Cardiac septum (tissue), 1 donor: Measurements from ENCODE around the gene LIN9. TPM values are rescaled to one million over a fixed set of nuclear protein-coding genes. Genes with fewer than 3 reads are reported as not detected.
A peak's percentile ranks its signal among the peaks of the same experiment; 100 is the strongest.

Experiments used
- DNase-seq: peaks from one replicate; pipeline ENCODE4 v3.0.0-alpha.2; 2020; ENCODE audit warnings: low spot score
- intact Hi-C: fragments of 100-400 bp; cut with DNase I; formaldehyde crosslinking; loops from one replicate; pipeline ENCODE4 v1.14.0; 2022
- total RNA-seq: library from RNA; stranded (reverse); fragmentation: NEBNext Ultra II Directional; extraction: Animal tissue kit (Norgen Biotek cat#: 25700); gene quantifications from one replicate; pipeline ENCODE4 v1.2.1, GENCODE V29; 2021
- donor health status: DM: no; HTN: no; CAD: no.

Gene LIN9
- total RNA-seq, 1 donor from 2014 or later = 13.1 TPM

DNA sequence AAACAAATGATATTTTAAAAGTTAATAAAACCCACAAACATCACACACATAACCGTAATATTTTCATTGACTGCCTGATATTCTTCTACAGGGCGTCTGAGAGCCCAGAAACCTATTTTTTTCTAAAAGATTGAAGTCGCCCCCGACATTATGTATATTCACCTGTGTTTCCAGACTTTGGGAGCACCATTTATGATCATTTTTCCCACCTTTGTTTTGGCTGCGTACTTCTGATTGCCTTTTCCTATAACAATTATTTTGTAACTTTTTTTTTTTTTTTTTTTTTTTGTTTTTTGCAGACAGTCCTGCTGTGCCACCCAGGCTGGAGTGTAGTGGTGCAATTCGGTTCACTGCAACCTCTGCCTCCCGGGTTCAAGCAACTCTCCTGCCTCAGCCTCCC lies 121.6 kb downstream of the LIN9 start:
- DNase-seq = no peak
- intact Hi-C loops = loop anchor here (5.0 kb wide), 1 partner anchor 125 kb away; the partner anchor contains the start of gene H3-3A

DNA sequence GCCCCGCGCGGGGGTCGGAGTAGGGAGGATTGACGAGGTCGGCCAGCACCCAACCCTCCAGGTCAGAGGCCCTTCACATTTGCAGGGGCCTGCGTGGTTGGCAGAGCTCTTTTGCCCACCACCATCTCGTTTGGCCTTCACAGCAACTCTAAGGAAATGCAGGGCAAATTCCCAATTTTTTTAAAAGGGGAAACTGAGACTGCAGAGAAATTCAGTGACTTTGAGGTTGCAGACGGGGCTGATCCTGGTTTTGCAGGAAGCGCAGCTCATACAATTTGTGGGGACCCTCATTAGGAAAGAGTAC lies 122.0 kb downstream of the LIN9 start:
- intact Hi-C loops = loop anchor here (5.0 kb wide), 1 partner anchor 125 kb away; the partner anchor contains the start of gene H3-3A
- no peak for DNase-seq

DNA sequence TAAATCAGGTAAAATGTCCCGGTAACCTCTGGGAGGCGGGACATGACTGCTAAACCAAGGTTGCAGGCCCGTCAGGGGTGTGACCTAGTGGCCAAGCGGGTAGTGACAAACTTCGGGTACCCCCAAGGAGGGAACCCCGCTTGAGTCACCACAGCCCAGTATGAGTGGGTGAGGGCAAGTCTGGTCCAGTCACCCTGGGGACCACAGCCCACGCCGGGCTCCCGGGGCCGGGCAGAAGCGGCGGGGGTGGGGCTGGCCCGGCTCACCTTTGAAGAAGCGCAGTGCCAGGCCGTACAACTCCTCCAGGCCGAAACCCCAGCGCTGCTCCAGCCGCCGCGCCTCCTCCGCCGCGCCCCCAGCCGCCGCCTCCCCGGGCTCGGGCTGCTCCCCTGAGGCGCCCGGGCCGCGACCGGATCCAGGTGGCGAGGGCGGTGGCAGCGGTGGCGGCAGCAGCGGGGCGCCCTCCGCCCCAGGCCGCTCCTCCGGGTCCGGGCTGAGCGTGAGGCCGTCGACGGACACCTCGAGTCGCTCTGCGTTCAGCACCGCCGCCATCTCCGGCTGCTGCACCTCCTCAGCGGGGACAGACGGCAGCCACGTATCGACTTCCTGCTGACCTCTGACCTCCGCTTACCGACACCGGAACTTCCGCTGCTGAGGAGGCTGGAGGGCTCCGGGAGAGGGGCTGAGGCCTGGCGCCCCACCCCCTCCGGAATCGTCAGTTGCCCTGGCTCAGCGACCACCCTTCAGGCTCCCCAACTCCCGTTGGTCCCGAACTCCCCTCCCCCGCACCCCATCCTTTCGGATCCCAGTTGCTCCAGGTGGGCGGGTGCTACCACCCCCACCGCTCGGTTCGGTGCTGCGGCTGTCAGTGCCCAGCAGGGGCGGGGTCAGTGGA lies 122.6 kb downstream of the LIN9 start, which contains the start of gene ACBD3:
Gene ACBD3 (minus strand): TSS at position 618 of the 895 bp plus-strand sequence. CDS start 66 bp downstream, at position 552.
- intact Hi-C loops = loop anchor here (5.0 kb wide), 1 partner anchor 124 kb away; the partner anchor contains the start of gene H3-3A
- peak; percentile 95 for DNase-seq

DNA sequence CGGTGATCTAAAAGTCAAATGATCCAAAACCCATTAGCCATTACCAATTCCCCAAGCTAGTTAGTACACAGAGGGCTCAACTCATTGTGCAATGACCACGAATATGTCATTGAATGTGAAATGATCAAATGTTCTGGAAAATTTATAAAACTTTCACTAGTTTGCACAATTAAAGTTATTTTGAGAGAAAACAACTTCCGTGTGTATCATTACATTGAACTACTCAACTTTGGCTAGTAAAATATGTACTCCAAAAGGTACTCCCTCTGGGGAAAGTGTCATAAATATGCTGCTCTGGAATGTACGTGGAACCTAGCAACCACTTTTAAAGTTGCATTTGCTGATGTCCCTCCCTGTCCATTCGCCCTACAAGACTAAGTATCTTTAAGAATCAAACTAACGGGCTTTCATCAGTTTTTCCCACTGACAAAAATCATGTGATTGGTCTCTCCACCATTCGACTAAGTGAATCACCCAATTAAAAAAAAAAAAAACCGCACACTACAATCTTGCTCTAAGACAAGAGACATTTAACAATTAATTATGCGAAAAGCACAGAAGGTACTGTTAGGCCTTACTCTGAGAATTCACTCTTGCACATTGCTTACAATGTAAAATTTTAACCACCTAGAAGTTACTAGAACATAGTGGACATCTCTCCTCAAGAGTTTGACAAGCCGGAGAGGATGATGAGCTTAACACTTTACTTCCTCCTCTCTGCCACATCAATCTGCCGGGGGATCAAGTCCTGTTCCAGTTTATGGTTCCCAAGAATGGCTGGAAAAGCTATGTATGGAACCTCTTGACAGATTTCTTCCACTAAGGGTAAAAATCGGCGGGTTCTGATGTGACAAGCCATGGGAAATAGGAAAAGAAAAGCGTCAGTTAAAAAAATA lies 123.6 kb downstream of the LIN9 start:
- DNase-seq = no peak
- intact Hi-C loops = loop anchor here (5.0 kb wide), 1 partner anchor 123 kb away; the partner anchor contains the start of gene H3-3A

DNA sequence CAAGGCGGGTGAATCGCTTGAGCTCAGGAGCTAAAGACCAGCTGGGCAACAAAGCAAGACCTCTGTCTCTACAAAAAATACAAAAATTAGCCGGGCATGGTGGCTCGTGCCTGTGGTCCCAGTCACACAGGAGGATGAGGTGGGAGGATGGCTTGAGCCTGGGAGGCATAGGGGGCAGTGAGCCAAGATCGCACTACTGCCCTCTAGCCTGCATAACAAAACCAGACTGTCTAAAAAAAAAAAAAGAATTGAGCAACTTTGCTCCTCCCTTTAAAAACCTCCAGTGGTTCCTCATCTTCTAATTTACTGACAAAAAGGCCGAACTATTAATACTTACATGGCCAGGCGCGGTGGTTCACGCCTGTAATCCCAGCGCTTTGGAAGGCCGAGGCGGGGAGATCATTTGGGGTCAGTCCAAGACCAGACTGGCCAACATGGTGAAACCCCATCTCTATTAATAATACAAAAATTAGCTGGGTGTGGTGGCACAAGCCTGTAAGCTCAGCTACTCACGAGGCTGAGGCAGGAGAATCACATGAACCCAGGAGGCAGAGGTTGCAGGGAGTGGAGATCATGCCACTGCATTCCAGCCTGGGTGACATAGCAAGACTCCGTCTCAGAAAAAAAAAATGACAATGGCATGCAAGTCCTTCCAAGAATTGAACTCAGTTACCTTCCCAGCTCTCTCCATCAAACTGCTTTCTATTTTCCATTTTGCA lies 126.8 kb downstream of the LIN9 start:
- no peak for DNase-seq
- intact Hi-C loops = no loop called here

Other genes with a start within 250 kb of the LIN9 start
- 311 TPM for gene H3-3A, start 246.4 kb downstream of the LIN9 start, total RNA-seq
- gene ACBD3, start 122.4 kb downstream of the LIN9 start, total RNA-seq = 42.3 TPM
- gene MIXL1, start 85.5 kb downstream of the LIN9 start, total RNA-seq = 0.27 TPM
- 87.1 TPM for gene PARP1, start 98.9 kb upstream of the LIN9 start, total RNA-seq
- 0.78 TPM for gene STUM, start 239.6 kb upstream of the LIN9 start, total RNA-seq